Fibroblast of peridontal ligament (primary cell): Measurements from ENCODE around the gene RAPGEF1.
A peak's percentile ranks its signal among the peaks of the same experiment; 100 is the strongest.
"Not testable (repeated sequence)": the region's sequence is repeated elsewhere in the genome, so short reads cannot be mapped to it uniquely, and the experiment has no call there.

Experiments
- DNase-seq: peaks from one replicate; pipeline ENCODE4 v3.0.0-alpha.2; 2010; ENCODE audit errors: extremely low read depth

RAPGEF1 gene

GRCh38 chr9:131739959-131740648 lies at the start of gene RAPGEF1:
TSS of gene RAPGEF1 (minus strand) at chr9:131740076. CDS start at chr9:131739830, 246 bp downstream.
- DNase-seq: no peak

GRCh38 chr9:131788851-131789250 lies 49.0 kb upstream of the RAPGEF1 start:
- DNase-seq: no peak

GRCh38 chr9:131787838-131788237 lies 48.0 kb upstream of the RAPGEF1 start:
- no peak for DNase-seq

GRCh38 chr9:131784748-131785501 lies 45.0 kb upstream of the RAPGEF1 start:
- DNase-seq: no peak

- DNase-seq: peak; percentile 13
Measured at GRCh38 chr9:131781069-131781468, 41.2 kb upstream of the RAPGEF1 start.

- DNase-seq: peak; percentile 42
Measured at GRCh38 chr9:131776473-131776872, 36.6 kb upstream of the RAPGEF1 start.

GRCh38 chr9:131776036-131776435 lies 36.2 kb upstream of the RAPGEF1 start:
- DNase-seq: no peak

GRCh38 chr9:131774636-131775035 lies 34.8 kb upstream of the RAPGEF1 start:
- no peak for DNase-seq

- peak; percentile 74 for DNase-seq
Measured at GRCh38 chr9:131773911-131774379, 34.1 kb upstream of the RAPGEF1 start.

- DNase-seq: no peak
Measured at GRCh38 chr9:131772940-131773339, 33.1 kb upstream of the RAPGEF1 start.

GRCh38 chr9:131771646-131772045 lies 31.8 kb upstream of the RAPGEF1 start:
- DNase-seq: no peak

GRCh38 chr9:131769361-131769760 lies 29.5 kb upstream of the RAPGEF1 start:
- DNase-seq: no peak

- DNase-seq: no peak
Measured at GRCh38 chr9:131764568-131764967, 24.7 kb upstream of the RAPGEF1 start.

GRCh38 chr9:131762356-131762932 lies 22.6 kb upstream of the RAPGEF1 start:
- DNase-seq: peak; percentile 35

- DNase-seq: peak; percentile 33
Measured at GRCh38 chr9:131759017-131759647, 19.3 kb upstream of the RAPGEF1 start.

GRCh38 chr9:131757549-131757948 lies 17.7 kb upstream of the RAPGEF1 start:
- no peak for DNase-seq

GRCh38 chr9:131755541-131756198 lies 15.8 kb upstream of the RAPGEF1 start:
- DNase-seq: peak; percentile 68

GRCh38 chr9:131754846-131755245 lies 15.0 kb upstream of the RAPGEF1 start:
- DNase-seq: no peak

GRCh38 chr9:131753751-131754150 lies 13.9 kb upstream of the RAPGEF1 start:
- DNase-seq: not testable (repeated sequence)

- no peak for DNase-seq
Measured at GRCh38 chr9:131752231-131752884, 12.5 kb upstream of the RAPGEF1 start.

GRCh38 chr9:131748411-131748955 lies 8.6 kb upstream of the RAPGEF1 start:
- DNase-seq: no peak
